HEK293T (cell line): ENCODE results near the gene SURF1.

Experiments used
- ARNT ChIP-seq: fragments of 450-650 bp; IDR thresholded peaks from 2 replicates; pipeline ENCODE4 v1.6.1; 2017; ENCODE audit warnings: mild to moderate bottlenecking
- ELF4 ChIP-seq: fragments of 450-650 bp; IDR thresholded peaks from 2 replicates; pipeline ENCODE4 v1.6.1; 2017; ENCODE audit warnings: antibody characterized with exemption
- FOXK2 ChIP-seq: fragments of 450-650 bp; IDR thresholded peaks from 2 replicates; pipeline ENCODE4 v1.6.1; 2016; ENCODE audit warnings: mild to moderate bottlenecking
- FOXM1 ChIP-seq: fragments of 450-650 bp; IDR thresholded peaks from 2 replicates; pipeline ENCODE4 v1.6.1; 2017; ENCODE audit warnings: mild to moderate bottlenecking, borderline replicate concordance
- HDGF ChIP-seq: fragments of 450-650 bp; IDR thresholded peaks from 2 replicates; pipeline ENCODE4 v1.6.1; 2017; ENCODE audit warnings: antibody characterized with exemption, borderline replicate concordance
- NFRKB ChIP-seq: fragments of 450-650 bp; IDR thresholded peaks from 2 replicates; pipeline ENCODE4 v1.6.1; 2016; ENCODE audit warnings: mild to moderate bottlenecking, moderate library complexity
- SP1 ChIP-seq: fragments of 450-650 bp; IDR thresholded peaks from 2 replicates; pipeline ENCODE4 v1.6.1; 2017
- SUZ12 ChIP-seq: fragments of 450-650 bp; IDR thresholded peaks from 2 replicates; pipeline ENCODE4 v1.6.1; 2016; ENCODE audit warnings: mild to moderate bottlenecking
- ZNF384 ChIP-seq: fragments of 450-650 bp; IDR thresholded peaks from 2 replicates; pipeline ENCODE4 v1.6.1; 2016

DNA sequence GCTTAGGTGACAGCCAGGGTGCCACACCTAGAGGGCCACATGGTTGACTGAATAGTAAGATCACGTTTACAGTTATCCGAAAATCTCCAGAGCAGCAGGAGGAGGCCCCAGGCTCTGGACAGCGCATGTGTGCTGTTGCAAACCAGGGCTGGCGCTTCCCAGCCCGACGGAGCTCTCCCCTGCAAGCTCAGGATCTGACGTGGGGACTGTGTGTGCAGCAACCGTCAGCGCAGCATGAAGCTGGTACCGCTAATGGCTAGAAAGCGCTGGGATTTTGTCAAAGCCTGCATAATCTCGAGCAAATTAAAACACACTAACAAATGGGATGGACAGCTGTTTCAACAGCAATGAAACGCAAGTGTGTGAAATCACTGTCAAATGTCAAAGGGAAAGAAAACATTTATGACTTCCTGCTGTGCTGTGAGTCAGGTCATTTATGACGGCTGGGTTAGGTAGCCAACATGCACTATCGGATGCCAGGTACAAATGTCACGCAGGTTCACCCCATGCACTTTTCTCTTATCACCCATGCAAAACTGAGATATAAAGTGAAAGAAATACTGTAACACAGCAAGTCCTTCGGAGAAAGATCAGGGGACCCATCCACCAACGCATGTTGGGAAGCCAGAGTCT is 12.1 kb upstream of the SURF1 start:
- no peak for TF ChIP-seq NFRKB
- TF ChIP-seq HDGF = no peak
- TF ChIP-seq FOXK2 = no peak
- TF ChIP-seq SP1 = no peak
- TF ChIP-seq SUZ12 = no peak
- TF ChIP-seq ELF4 = no peak
- TF ChIP-seq FOXM1 = no peak
- no peak for TF ChIP-seq ARNT
- no peak for TF ChIP-seq ZNF384
